Measurements from ENCODE around the gene RAB28.

Gene RAB28

GRCh38 chr4:13483136-13483767, 888 bp downstream of the RAB28 start:
- Histone ChIP-seq H3K4me2 (ENCODE audit: low read depth, low read length, poor library complexity, severe bottlenecking) (peak overlapping the region; percentile 100), H3K79me2 (ENCODE audit: insufficient read depth, low read length) (peaks cover 50% of the 10 kb centered on the region), H3K4me3 (ENCODE audit: low read length, poor library complexity, severe bottlenecking) (peak overlapping the region; percentile 98), H3K9me3 (ENCODE audit: insufficient read depth, low read depth, low read length) (no peaks in the 10 kb centered on the region), H3K9ac (ENCODE audit: low read depth, low read length, poor library complexity, severe bottlenecking) (peak overlapping the region; percentile 69), H3K27me3 (ENCODE audit: insufficient read depth, low read length, poor library complexity, severe bottlenecking) (no peaks in the 10 kb centered on the region), H3F3A (ENCODE audit: low read depth) (peaks cover 3% of the 10 kb centered on the region; the same call in 1 of the 2 replicates), H2AFZ (ENCODE audit: low read length) (peak overlapping the region; percentile 80), H4K20me1 (ENCODE audit: insufficient read depth, low read length, poor library complexity, severe bottlenecking) (peaks cover 34% of the 10 kb centered on the region), H3K9me2 (replicated peaks; ENCODE audit: low read depth, low read length) (no peaks in the 10 kb centered on the region), H3K4me1 (ENCODE audit: insufficient read depth, low read length, poor library complexity, severe bottlenecking) (peaks cover 50% of the 10 kb centered on the region), H3K36me3 (ENCODE audit: insufficient read depth, low read length) (no peaks in the 10 kb centered on the region)
- no peak for TF ChIP-seq EZH2phosphoT487 (IDR thresholded peaks at IDR 0.05; ENCODE audit: borderline replicate concordance)
- no peak for TF ChIP-seq CTCF (conservative IDR thresholded peaks at IDR 0.05; ENCODE audit: low read length)

- Histone ChIP-seq H3K9me3 (ENCODE audit: insufficient read depth, low read depth, low read length) (no peaks in the 10 kb centered on the region), H4K20me1 (ENCODE audit: insufficient read depth, low read length, poor library complexity, severe bottlenecking) (peaks cover 34% of the 10 kb centered on the region), H3F3A (ENCODE audit: low read depth) (peaks cover 3% of the 10 kb centered on the region; the same call in 1 of the 2 replicates), H3K4me1 (ENCODE audit: insufficient read depth, low read length, poor library complexity, severe bottlenecking) (peaks cover 57% of the 10 kb centered on the region), H3K9ac (ENCODE audit: low read depth, low read length, poor library complexity, severe bottlenecking) (peak overlapping the region; percentile 69), H3K27me3 (ENCODE audit: insufficient read depth, low read length, poor library complexity, severe bottlenecking) (no peaks in the 10 kb centered on the region), H3K4me2 (ENCODE audit: low read depth, low read length, poor library complexity, severe bottlenecking) (peak overlapping the region; percentile 100), H3K36me3 (ENCODE audit: insufficient read depth, low read length) (no peaks in the 10 kb centered on the region), H3K4me3 (ENCODE audit: low read length, poor library complexity, severe bottlenecking) (peak overlapping the region; percentile 98), H3K9me2 (replicated peaks; ENCODE audit: low read depth, low read length) (no peaks in the 10 kb centered on the region), H2AFZ (ENCODE audit: low read length) (no peak overlapping the region), H3K79me2 (ENCODE audit: insufficient read depth, low read length) (peaks cover 50% of the 10 kb centered on the region)
- no peak for TF ChIP-seq EZH2phosphoT487 (IDR thresholded peaks at IDR 0.05; ENCODE audit: borderline replicate concordance)
- no peak for TF ChIP-seq CTCF (conservative IDR thresholded peaks at IDR 0.05; ENCODE audit: low read length)
These were observed 2.6 kb downstream of the RAB28 start for GRCh38 chr4:13481569-13481968.

- TF ChIP-seq EZH2phosphoT487 (IDR thresholded peaks at IDR 0.05; ENCODE audit: borderline replicate concordance) = no peak
- no peak for TF ChIP-seq CTCF (conservative IDR thresholded peaks at IDR 0.05; ENCODE audit: low read length)
- H3K79me2 ChIP-seq (ENCODE audit: insufficient read depth, low read length) = peaks cover 65% of the 10 kb centered on the region
These were observed 5.4 kb downstream of the RAB28 start for GRCh38 chr4:13478707-13479106.

More at GRCh38 chr4:13478707-13479106, 5.4 kb downstream of the RAB28 start:
- H4K20me1 ChIP-seq (ENCODE audit: insufficient read depth, low read length, poor library complexity, severe bottlenecking) = peaks cover 34% of the 10 kb centered on the region
- no peaks in the 10 kb centered on the region for H3K27me3 ChIP-seq (ENCODE audit: insufficient read depth, low read length, poor library complexity, severe bottlenecking)
- peak overlapping the region; percentile 100 for H3K4me2 ChIP-seq (ENCODE audit: low read depth, low read length, poor library complexity, severe bottlenecking)
- peaks cover 3% of the 10 kb centered on the region; the same call in 1 of the 2 replicates for H3F3A ChIP-seq (ENCODE audit: low read depth)
- peaks cover 70% of the 10 kb centered on the region for H3K4me1 ChIP-seq (ENCODE audit: insufficient read depth, low read length, poor library complexity, severe bottlenecking)
- no peaks in the 10 kb centered on the region for H3K9me2 ChIP-seq (replicated peaks; ENCODE audit: low read depth, low read length)
- peaks cover 3% of the 10 kb centered on the region; the same call in 1 of the 2 replicates for H3K36me3 ChIP-seq (ENCODE audit: insufficient read depth, low read length)
- peak overlapping the region; percentile 54 for H3K9ac ChIP-seq (ENCODE audit: low read depth, low read length, poor library complexity, severe bottlenecking)
- H3K4me3 ChIP-seq (ENCODE audit: low read length, poor library complexity, severe bottlenecking) = peak overlapping the region; percentile 98
- H3K9me3 ChIP-seq (ENCODE audit: insufficient read depth, low read depth, low read length) = no peaks in the 10 kb centered on the region
- H2AFZ ChIP-seq (ENCODE audit: low read length) = no peak overlapping the region

All from Loucy (cell line).